ENCODE measurements around the gene AP3S2. TPM values are rescaled to one million over a fixed set of nuclear protein-coding genes. Genes with fewer than 3 reads are reported as not detected.
"Not testable (repeated sequence)": the region's sequence is repeated elsewhere in the genome, so short reads cannot be mapped to it uniquely, and the experiment has no call there.

AP3S2 gene
- total and polyA plus RNA-seq, 2 donors from 2014 or later, result 17.5 to 42.9 TPM

GRCh38 chr15:89783111-89783860, 110.5 kb downstream of the AP3S2 start:
- Histone ChIP-seq H3K4me3 (ENCODE audit: low read length in 3 of 3) (no peak overlapping the region), H3K9ac (ENCODE audit: low read length in 3 of 3) (no peak overlapping the region), H3K27me3 (ENCODE audit: control insufficient read depth, insufficient read depth, low read length) (no peaks in the 10 kb centered on the region), H3K27ac (ENCODE audit: low read depth in 2 of 2, low read length in 2 of 2) (no peak overlapping the region), H3K36me3 (ENCODE audit: control insufficient read depth in 2 of 3, insufficient read depth in 3 of 3, low read length in 3 of 3) (peaks cover 0 to 4% (median 2%) of the 10 kb centered on the region in 3 donors), H3K9me3 (ENCODE audit: control insufficient read depth in 2 of 3, insufficient read depth in 1 of 3, low read length in 3 of 3) (no peaks in the 10 kb centered on the region), H3K4me1 (ENCODE audit: control insufficient read depth in 2 of 3, insufficient read depth in 2 of 3, low read depth in 1 of 3, low read length in 3 of 3) (no peaks in the 10 kb centered on the region)
- intact Hi-C loops (cut with DNase I), result no loop called here
- TF ChIP-seq CTCF (IDR thresholded peaks at IDR 0.05; ENCODE audit: borderline replicate concordance, extremely low read depth, insufficient read depth), result no peak
- FAIRE-seq (no peak), DNase-seq (peak in 2 of 5 donors; percentile 34 to 72)

GRCh38 chr15:89782619-89782950, 111.2 kb downstream of the AP3S2 start:
- peak in 2 of 5 donors; percentile 19 to 21 for DNase-seq
- H3K4me1 ChIP-seq (ENCODE audit: control insufficient read depth in 2 of 3, insufficient read depth in 2 of 3, low read depth in 1 of 3, low read length in 3 of 3); H3K4me3 ChIP-seq (ENCODE audit: low read length in 3 of 3); H3K27me3 ChIP-seq (ENCODE audit: control insufficient read depth, insufficient read depth, low read length); FAIRE-seq; H3K36me3 ChIP-seq (ENCODE audit: control insufficient read depth in 2 of 3, insufficient read depth in 3 of 3, low read length in 3 of 3); intact Hi-C loops (cut with DNase I); H3K9me3 ChIP-seq (ENCODE audit: control insufficient read depth in 2 of 3, insufficient read depth in 1 of 3, low read length in 3 of 3); H3K27ac ChIP-seq (ENCODE audit: low read depth in 2 of 2, low read length in 2 of 2); H3K9ac ChIP-seq (ENCODE audit: low read length in 3 of 3): not testable (repeated sequence)

GRCh38 chr15:89781891-89782618, 111.7 kb downstream of the AP3S2 start:
- intact Hi-C loops (cut with DNase I), result no loop called here
- FAIRE-seq, result no peak

More at GRCh38 chr15:89781891-89782618, 111.7 kb downstream of the AP3S2 start:
- Histone ChIP-seq H3K27me3 (ENCODE audit: control insufficient read depth, insufficient read depth, low read length) (no peaks in the 10 kb centered on the region), H3K4me3 (ENCODE audit: low read length in 3 of 3) (no peak overlapping the region), H3K9me3 (ENCODE audit: control insufficient read depth in 2 of 3, insufficient read depth in 1 of 3, low read length in 3 of 3) (no peaks in the 10 kb centered on the region), H3K36me3 (ENCODE audit: control insufficient read depth in 2 of 3, insufficient read depth in 3 of 3, low read length in 3 of 3) (peaks cover 0 to 4% (median 0%) of the 10 kb centered on the region in 3 donors), H3K27ac (ENCODE audit: low read depth in 2 of 2, low read length in 2 of 2) (no peak overlapping the region), H3K4me1 (ENCODE audit: control insufficient read depth in 2 of 3, insufficient read depth in 2 of 3, low read depth in 1 of 3, low read length in 3 of 3) (no peaks in the 10 kb centered on the region), H3K9ac (ENCODE audit: low read length in 3 of 3) (no peak overlapping the region)
- no peak for TF ChIP-seq CTCF (IDR thresholded peaks at IDR 0.05; ENCODE audit: borderline replicate concordance, extremely low read depth, insufficient read depth)
- DNase-seq, result peak in 2 of 5 donors; percentile 22 to 26
